ENCODE results near the gene RRP1B. TPM values are rescaled to one million over a fixed set of nuclear protein-coding genes. Genes with fewer than 3 reads are reported as not detected.
A peak's percentile ranks its signal among the peaks of the same experiment; 100 is the strongest.

Gene RRP1B
- polyA plus RNA-seq, 3 donors, result 3.3 to 6.1 (median 4.5) TPM

GRCh38 chr21:43675871-43676270 lies 16.5 kb downstream of the RRP1B start:
- Histone ChIP-seq H3K4me1 (ENCODE audit: control insufficient read depth in 1 of 2, insufficient read depth in 2 of 2, low read length in 2 of 2) (no peaks in the 10 kb centered on the region), H3K4me2 (replicated peaks; ENCODE audit: extremely low read depth, low read length, poor library complexity, severe bottlenecking) (no peak overlapping the region), H3K79me2 (ENCODE audit: insufficient read depth, low read length) (no peaks in the 10 kb centered on the region), H3K9ac (ENCODE audit: insufficient read depth, low read length, poor library complexity, severe bottlenecking) (no peak overlapping the region), H3K9me3 (replicated peaks in 1 of 2; ENCODE audit: control insufficient read depth in 1 of 2, insufficient read depth in 1 of 2, low read length in 2 of 2) (no peaks in the 10 kb centered on the region), H3K4me3 (replicated peaks in 1 of 3; ENCODE audit: low read depth in 2 of 3, low read length in 3 of 3) (no peak overlapping the region), H2AFZ (ENCODE audit: insufficient read depth, low read depth, low read length, poor library complexity, severe bottlenecking) (no peak overlapping the region), H3K27ac (ENCODE audit: low read depth in 1 of 2, low read length in 2 of 2) (no peak overlapping the region), H3K36me3 (replicated peaks in 1 of 2; ENCODE audit: control insufficient read depth in 1 of 2, insufficient read depth in 2 of 2, low read length in 2 of 2) (peaks cover 60 to 88% of the 10 kb centered on the region in 2 donors), H4K20me1 (ENCODE audit: insufficient read depth, low read length) (no peaks in the 10 kb centered on the region), H3K27me3 (ENCODE audit: control insufficient read depth in 2 of 2, insufficient read depth in 2 of 2, low read length in 2 of 2) (no peaks in the 10 kb centered on the region)
- DNase-seq, result no peak
- peaks cover 0 to 2% (median 0%) of the 10 kb centered on the region in 7 donors for H3K9me3 Mint-ChIP-seq
- TF ChIP-seq, protein P1, sequence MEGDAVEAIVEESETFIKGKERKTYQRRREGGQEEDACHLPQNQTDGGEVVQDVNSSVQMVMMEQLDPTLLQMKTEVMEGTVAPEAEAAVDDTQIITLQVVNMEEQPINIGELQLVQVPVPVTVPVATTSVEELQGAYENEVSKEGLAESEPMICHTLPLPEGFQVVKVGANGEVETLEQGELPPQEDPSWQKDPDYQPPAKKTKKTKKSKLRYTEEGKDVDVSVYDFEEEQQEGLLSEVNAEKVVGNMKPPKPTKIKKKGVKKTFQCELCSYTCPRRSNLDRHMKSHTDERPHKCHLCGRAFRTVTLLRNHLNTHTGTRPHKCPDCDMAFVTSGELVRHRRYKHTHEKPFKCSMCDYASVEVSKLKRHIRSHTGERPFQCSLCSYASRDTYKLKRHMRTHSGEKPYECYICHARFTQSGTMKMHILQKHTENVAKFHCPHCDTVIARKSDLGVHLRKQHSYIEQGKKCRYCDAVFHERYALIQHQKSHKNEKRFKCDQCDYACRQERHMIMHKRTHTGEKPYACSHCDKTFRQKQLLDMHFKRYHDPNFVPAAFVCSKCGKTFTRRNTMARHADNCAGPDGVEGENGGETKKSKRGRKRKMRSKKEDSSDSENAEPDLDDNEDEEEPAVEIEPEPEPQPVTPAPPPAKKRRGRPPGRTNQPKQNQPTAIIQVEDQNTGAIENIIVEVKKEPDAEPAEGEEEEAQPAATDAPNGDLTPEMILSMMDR (IDR thresholded peaks at IDR 0.05), result no peak
- peak overlapping the region in 1 of 7 donors; percentile 3 for H3K27ac Mint-ChIP-seq
- intact Hi-C loops (cut with micrococcal nuclease), result loop anchor here in 1 of 2 donors (10.0 kb wide), 2 partner anchors 59 to 239 kb away; no protein-coding TSS in a partner anchor
- no peaks in the 10 kb centered on the region for H3K4me1 Mint-ChIP-seq
- peaks cover 67 to 77% of the 10 kb centered on the region in 2 donors for H3K36me3 Mint-ChIP-seq
- H3K4me3 Mint-ChIP-seq, result no peak overlapping the region
- WGBS (ENCODE audit: insufficient coverage), result 94% methylated on average over 2 of the region's 3 CpGs
- no peaks in the 10 kb centered on the region for H3K27me3 Mint-ChIP-seq (ENCODE audit: low read depth in 3 of 3)

DNA sequence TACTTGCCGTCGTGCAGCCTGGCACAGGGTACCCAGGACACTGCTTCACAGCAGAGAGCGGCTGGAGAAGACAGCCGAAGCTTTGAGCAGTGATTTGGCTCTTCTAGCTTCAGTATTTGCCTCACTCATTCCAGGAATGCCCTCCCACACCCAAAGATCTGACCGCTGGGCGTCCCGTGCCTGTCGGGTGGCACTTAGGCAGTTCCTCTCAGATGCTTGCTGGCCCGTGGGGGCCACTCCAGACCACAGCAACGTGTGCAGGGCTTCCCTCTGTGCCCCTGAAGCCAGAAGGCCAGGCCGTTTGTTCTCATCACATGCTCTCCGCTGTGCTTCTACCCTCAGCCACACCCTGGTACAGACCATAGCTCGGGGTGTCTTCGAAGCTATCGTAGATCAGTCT lies 17.0 kb downstream of the RRP1B start:
- no peak for DNase-seq
- no peak overlapping the region for H3K4me2 ChIP-seq (replicated peaks; ENCODE audit: extremely low read depth, low read length, poor library complexity, severe bottlenecking)
- no peak overlapping the region for H3K9ac ChIP-seq (ENCODE audit: insufficient read depth, low read length, poor library complexity, severe bottlenecking)
- no peaks in the 10 kb centered on the region for H4K20me1 ChIP-seq (ENCODE audit: insufficient read depth, low read length)
- H3K4me3 Mint-ChIP-seq, result no peak overlapping the region
- H3K27me3 ChIP-seq (ENCODE audit: control insufficient read depth in 2 of 2, insufficient read depth in 2 of 2, low read length in 2 of 2), result no peaks in the 10 kb centered on the region
- 95% methylated on average over 9 of the region's 15 CpGs for WGBS (ENCODE audit: insufficient coverage)
- H2AFZ ChIP-seq (ENCODE audit: insufficient read depth, low read depth, low read length, poor library complexity, severe bottlenecking), result no peak overlapping the region
- no peaks in the 10 kb centered on the region for H3K4me1 ChIP-seq (ENCODE audit: control insufficient read depth in 1 of 2, insufficient read depth in 2 of 2, low read length in 2 of 2)
- intact Hi-C loops (cut with micrococcal nuclease), result loop anchor here in 1 of 2 donors (10.0 kb wide), 2 partner anchors 58 to 238 kb away; no protein-coding TSS in a partner anchor
- H3K79me2 ChIP-seq (ENCODE audit: insufficient read depth, low read length), result no peaks in the 10 kb centered on the region
- peak overlapping the region in 1 of 7 donors; percentile 58 for H3K27ac Mint-ChIP-seq
- H3K36me3 Mint-ChIP-seq, result peaks cover 65 to 77% of the 10 kb centered on the region in 2 donors
- H3K4me1 Mint-ChIP-seq, result no peaks in the 10 kb centered on the region
- H3K9me3 ChIP-seq (replicated peaks in 1 of 2; ENCODE audit: control insufficient read depth in 1 of 2, insufficient read depth in 1 of 2, low read length in 2 of 2), result no peaks in the 10 kb centered on the region
- no peaks in the 10 kb centered on the region for H3K27me3 Mint-ChIP-seq (ENCODE audit: low read depth in 3 of 3)
- TF ChIP-seq, protein P1 (IDR thresholded peaks at IDR 0.05), result no peak
- H3K36me3 ChIP-seq (replicated peaks in 1 of 2; ENCODE audit: control insufficient read depth in 1 of 2, insufficient read depth in 2 of 2, low read length in 2 of 2), result peaks cover 55 to 88% of the 10 kb centered on the region in 2 donors
- peaks cover 0 to 2% (median 0%) of the 10 kb centered on the region in 7 donors for H3K9me3 Mint-ChIP-seq
- no peak overlapping the region for H3K4me3 ChIP-seq (replicated peaks in 1 of 3; ENCODE audit: low read depth in 2 of 3, low read length in 3 of 3)
- no peak overlapping the region for H3K27ac ChIP-seq (ENCODE audit: low read depth in 1 of 2, low read length in 2 of 2)

Data from CD14-positive monocyte (primary cell).